Keratinocyte (primary cell): Measurements from ENCODE around the gene PAK3. TPM values are rescaled to one million over a fixed set of nuclear protein-coding genes. Genes with fewer than 3 reads are reported as not detected.

Source experiments
- DNase-seq: peaks from one replicate; pipeline ENCODE4 v3.0.0-alpha.2; 2011; ENCODE audit warnings: low read depth, missing footprints, low spot score
- FAIRE-seq: peaks from 2 replicates; lab custom pipeline; 2011; peaks lifted over from hg19 to GRCh38; lab: Jason Lieb, UNC
- H2AFZ ChIP-seq: 2 replicates; pipeline ENCODE4 v1.6.0; 2012; ENCODE audit warnings: low read length, control low read depth, inconsistent platforms; ENCODE audit not compliant: control insufficient read depth
- H3K27ac ChIP-seq: 2 replicates; pipeline ENCODE4 v1.5.1; 2011; ENCODE audit warnings: low read length; ENCODE audit not compliant: control insufficient read depth, insufficient read depth
- H3K27me3 ChIP-seq: 3 replicates; pipeline ENCODE4 v1.6.0; 2011; ENCODE audit warnings: low read length; ENCODE audit not compliant: control insufficient read depth, insufficient read depth; ENCODE audit errors: extremely low read depth
- H3K36me3 ChIP-seq, 2 experiments: 2 replicates in 1 of 2; 3 replicates in 1 of 2; pipeline ENCODE4 v1.5.1; 2011; ENCODE audit warnings: low read length in 2 of 2, mild to moderate bottlenecking in 1 of 2; ENCODE audit not compliant: control insufficient read depth in 2 of 2, insufficient read depth in 2 of 2; ENCODE audit errors: extremely low read depth in 1 of 2
- H3K4me1 ChIP-seq: 3 replicates; pipeline ENCODE4 v1.5.1; 2011; ENCODE audit warnings: low read length; ENCODE audit not compliant: control insufficient read depth, insufficient read depth; ENCODE audit errors: extremely low read depth
- H3K4me2 ChIP-seq: 3 replicates; pipeline ENCODE4 v1.6.0; 2011; ENCODE audit warnings: low read depth, low read length; ENCODE audit not compliant: control insufficient read depth, insufficient read depth; ENCODE audit errors: extremely low read depth
- H3K4me3 ChIP-seq, 3 experiments: fragments of 200-600 bp in 1 of 3; sonication (generic) in 1 of 3; 2 replicates in 2 of 3; 3 replicates in 1 of 3; pipeline ENCODE4 v1.5.1; 2011 to 2016; ENCODE audit warnings: low read length in 3 of 3, mild to moderate bottlenecking in 3 of 3, control low read depth in 2 of 3, inconsistent platforms in 1 of 3, low read depth in 1 of 3, mixed read lengths in 1 of 3, mixed run types in 1 of 3, moderate library complexity in 1 of 3; ENCODE audit not compliant: control insufficient read depth in 2 of 3, insufficient read depth in 2 of 3; ENCODE audit errors: extremely low read depth in 1 of 3
- H3K79me2 ChIP-seq: 2 replicates; pipeline ENCODE4 v1.6.0; 2012; ENCODE audit warnings: low read length; ENCODE audit not compliant: control insufficient read depth, insufficient read depth
- H3K9ac ChIP-seq: 3 replicates; pipeline ENCODE4 v1.6.0; 2011; ENCODE audit warnings: low read length; ENCODE audit not compliant: control insufficient read depth, insufficient read depth; ENCODE audit errors: extremely low read depth
- H3K9me1 ChIP-seq: 3 replicates; pipeline ENCODE4 v1.6.0; 2011; ENCODE audit warnings: low read length; ENCODE audit not compliant: control insufficient read depth, insufficient read depth; ENCODE audit errors: extremely low read depth
- H3K9me3 ChIP-seq: 2 replicates; pipeline ENCODE4 v1.5.1; 2012; ENCODE audit warnings: low read depth, low read length; ENCODE audit not compliant: control insufficient read depth
- H4K20me1 ChIP-seq: 3 replicates; pipeline ENCODE4 v1.6.0; 2011; ENCODE audit warnings: low read length; ENCODE audit not compliant: control insufficient read depth, insufficient read depth; ENCODE audit errors: extremely low read depth
- CTCF ChIP-seq, 3 experiments: IDR thresholded peaks in 1 of 3; conservative IDR thresholded peaks in 1 of 3; optimal IDR thresholded peaks in 1 of 3; 2 replicates in 2 of 3; 3 replicates in 1 of 3; pipeline versions ENCODE3 to v1.5.1; 2011; ENCODE audit warnings: low read length in 3 of 3, mild to moderate bottlenecking in 3 of 3, moderate library complexity in 2 of 3, control low read depth in 1 of 3, inconsistent platforms in 1 of 3; ENCODE audit not compliant: insufficient read depth in 2 of 3; ENCODE audit errors: extremely low read depth in 1 of 3
- EZH2 ChIP-seq: IDR thresholded peaks from one replicate; pipeline ENCODE4 v1.6.1; 2012; ENCODE audit warnings: inconsistent platforms, mild to moderate bottlenecking, low read length, moderate library complexity
- dilution Hi-C: fragments of 300-500 bp; cut with MboI; formaldehyde crosslinking; loops from one replicate; pipeline ENCODE4 v1.7.0; 2020; ENCODE audit warnings: low sequenced_read_pairs; ENCODE audit not compliant: extremely low pct_ligation_motif_present
- polyA plus RNA-seq, 5 experiments: library from polyadenylated mRNA; depleted of rRNA in 3 of 5; stranded (reverse) in 3 of 5; stranded (forward) in 1 of 5; unstranded in 1 of 5; fragments of >200 nt; gene quantifications; 1 replicate in 1 of 5; 2 replicates in 3 of 5; 3 replicates in 1 of 5; pipeline versions ENCODE4 v1.2.1 to v1.2.3, GENCODE V29; 2011 to 2012; ENCODE audit warnings: missing spikeins in 2 of 5, low read depth in 1 of 5, low replicate concordance in 1 of 5

Gene PAK3
- polyA plus RNA-seq, 1 donor (not counting 4 experiments of a cell fraction or from before 2014, with no cell fraction given), result 0.34 TPM

DNA sequence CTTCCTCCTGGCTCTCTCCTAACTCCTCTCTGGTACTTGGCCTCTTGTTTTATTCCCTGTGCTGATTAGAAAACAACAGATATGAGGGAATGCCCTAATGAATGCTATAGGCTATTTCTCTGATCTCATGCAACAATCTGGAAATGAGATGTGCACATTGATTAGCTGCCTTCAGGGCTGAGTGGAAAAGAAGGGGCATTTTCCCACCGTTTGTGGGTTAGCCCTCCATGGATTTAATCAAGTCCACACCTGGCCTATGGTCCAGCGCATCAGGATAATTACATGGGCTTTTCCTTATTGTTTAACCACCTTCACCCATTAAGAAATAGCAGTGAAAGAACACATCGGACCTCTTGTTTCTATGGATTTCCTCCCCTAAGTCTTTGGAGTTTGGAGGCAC is 104.3 kb downstream of the PAK3 start:
- Histone ChIP-seq H4K20me1 (no peaks in the 10 kb centered on the region), H3K4me3 (no peak overlapping the region), H3K9ac (no peak overlapping the region), H3K27ac (no peak overlapping the region), H3K4me2 (no peak overlapping the region), H2AFZ (no peak overlapping the region), H3K79me2 (no peaks in the 10 kb centered on the region), H3K4me1 (no peaks in the 10 kb centered on the region), H3K27me3 (no peaks in the 10 kb centered on the region), H3K36me3 (no peaks in the 10 kb centered on the region), H3K9me1 (no peaks in the 10 kb centered on the region), H3K9me3 (no peaks in the 10 kb centered on the region)
- FAIRE-seq (no peak), DNase-seq (no peak)
- dilution Hi-C loops, result no loop called here
- TF ChIP-seq EZH2 (no peak), CTCF (optimal IDR thresholded peaks at IDR 0.05 in 1 of 3, IDR thresholded peaks at IDR 0.05 in 1 of 3, conservative IDR thresholded peaks at IDR 0.05 in 1 of 3; ENCODE audit: extremely low read depth in 1 of 3, insufficient read depth in 2 of 3, low read length in 3 of 3) (no peak)

GRCh38 chrX:111207851-111208250 is 111.9 kb downstream of the PAK3 start:
- no peak overlapping the region for H3K4me3 ChIP-seq
- no peaks in the 10 kb centered on the region for H3K4me1 ChIP-seq
- no peaks in the 10 kb centered on the region for H3K9me3 ChIP-seq
- H2AFZ ChIP-seq, result no peak overlapping the region
- dilution Hi-C loops, result no loop called here
- H3K27me3 ChIP-seq, result no peaks in the 10 kb centered on the region
- no peaks in the 10 kb centered on the region for H3K79me2 ChIP-seq
- no peaks in the 10 kb centered on the region for H3K36me3 ChIP-seq
- TF ChIP-seq CTCF (optimal IDR thresholded peaks at IDR 0.05 in 1 of 3, IDR thresholded peaks at IDR 0.05 in 1 of 3, conservative IDR thresholded peaks at IDR 0.05 in 1 of 3; ENCODE audit: extremely low read depth in 1 of 3, insufficient read depth in 2 of 3, low read length in 3 of 3), result no peak
- no peak overlapping the region for H3K4me2 ChIP-seq
- FAIRE-seq, result no peak
- no peak overlapping the region for H3K9ac ChIP-seq
- H3K27ac ChIP-seq, result no peak overlapping the region
- no peaks in the 10 kb centered on the region for H3K9me1 ChIP-seq
- H4K20me1 ChIP-seq, result no peaks in the 10 kb centered on the region
- DNase-seq, result no peak
